Activated CD4-positive, alpha-beta T cell treated with anti-CD3 and anti-CD28 coated beads for 24 hours (primary cell): Measurements from ENCODE around the gene MRPS33.
A peak's percentile ranks its signal among the peaks of the same experiment; 100 is the strongest.
"Not testable (repeated sequence)": the region's sequence is repeated elsewhere in the genome, so short reads cannot be mapped to it uniquely, and the experiment has no call there.

Source experiments
- DNase-seq, 2 donors: peaks; one replicate each; pipeline ENCODE4 v3.0.0-alpha.2; 2020; ENCODE audit warnings: low read depth in 2 of 2

Gene MRPS33

DNA sequence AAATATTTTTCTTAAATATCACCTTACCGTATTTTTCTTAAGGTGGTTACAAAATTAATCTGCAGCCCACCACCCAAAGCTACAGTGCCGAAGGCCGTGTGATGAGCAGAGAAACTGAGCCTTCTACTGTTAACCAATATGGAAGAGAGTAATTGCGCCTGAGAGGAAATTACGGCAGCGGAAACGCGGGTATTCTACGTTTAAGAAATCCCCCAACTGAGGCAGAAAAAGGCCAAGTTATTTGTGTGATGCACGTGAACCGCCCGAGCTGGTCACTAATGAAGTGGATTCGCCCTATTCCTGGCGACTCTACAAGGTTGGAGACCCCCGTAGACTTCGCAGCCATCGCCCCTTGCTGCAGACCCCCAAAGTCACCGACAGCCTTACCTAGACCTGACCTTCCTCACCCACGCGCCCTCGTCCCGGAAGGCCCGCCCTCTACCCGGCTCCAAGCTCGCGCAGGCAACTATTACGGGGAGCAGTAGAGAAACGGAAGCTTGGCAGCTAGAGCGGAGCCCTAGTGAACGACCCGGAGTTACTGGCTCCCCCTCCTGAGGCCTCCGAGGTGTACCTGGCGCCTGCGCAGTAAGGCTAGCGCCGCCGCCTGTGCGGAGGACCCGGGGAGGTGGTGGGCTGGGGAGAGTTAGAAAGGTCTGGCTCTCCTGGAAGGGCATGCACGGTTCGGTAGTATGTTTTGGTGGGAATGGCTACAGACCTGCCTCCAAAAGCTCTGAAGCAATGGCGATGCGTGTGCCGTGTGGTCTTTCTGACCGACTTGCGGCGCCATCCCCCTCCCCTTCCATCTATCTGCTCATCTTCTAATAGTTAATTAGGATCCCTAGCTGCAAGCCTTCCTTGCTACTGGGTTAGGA lies at the start of gene MRPS33:
Gene MRPS33, minus strand, starts transcription at position 429 of the 872 bp plus-strand sequence. CDS start 4,319 bp downstream, outside the sequence.
- DNase-seq = peak; percentile 90 to 92

DNA sequence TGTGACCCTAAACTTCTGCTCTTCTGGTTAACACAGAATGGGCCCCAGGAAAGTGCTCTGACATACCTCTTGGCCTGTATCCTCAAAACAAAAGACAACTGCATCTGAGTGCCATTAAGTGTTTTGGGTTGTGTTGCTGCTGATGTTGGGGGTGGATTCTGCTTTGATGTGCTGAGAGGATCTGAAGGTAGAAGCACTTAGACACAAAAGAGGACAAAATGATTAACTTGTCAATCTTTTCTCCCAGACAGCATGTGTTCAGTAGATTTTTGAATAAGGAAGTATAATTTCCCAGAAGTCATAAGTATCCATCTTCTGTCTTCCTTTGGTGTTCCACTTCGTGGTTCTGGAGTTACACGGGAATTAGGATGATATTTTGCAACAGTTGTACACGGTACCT lies 43.0 kb upstream of the MRPS33 start:
- no peak for DNase-seq

DNA sequence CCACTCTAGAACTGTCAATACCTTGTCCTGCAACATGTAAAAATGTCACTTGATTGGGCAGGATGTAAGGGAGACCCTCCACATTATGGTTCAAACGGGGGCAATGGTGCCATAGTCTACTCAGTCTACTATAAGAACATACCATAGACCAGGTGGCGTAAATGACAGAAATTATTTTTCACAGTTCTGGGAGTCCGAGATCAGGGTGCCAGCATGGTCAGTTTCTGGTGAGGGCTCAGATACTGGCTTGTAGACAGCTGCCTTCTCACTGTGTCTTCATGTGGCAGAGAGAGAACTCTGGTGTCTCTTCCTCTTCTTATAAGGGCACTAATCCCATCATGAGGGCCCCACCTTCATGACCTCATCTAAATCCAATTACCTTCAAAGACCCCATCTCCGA lies 40.4 kb upstream of the MRPS33 start:
- no peak for DNase-seq

DNA sequence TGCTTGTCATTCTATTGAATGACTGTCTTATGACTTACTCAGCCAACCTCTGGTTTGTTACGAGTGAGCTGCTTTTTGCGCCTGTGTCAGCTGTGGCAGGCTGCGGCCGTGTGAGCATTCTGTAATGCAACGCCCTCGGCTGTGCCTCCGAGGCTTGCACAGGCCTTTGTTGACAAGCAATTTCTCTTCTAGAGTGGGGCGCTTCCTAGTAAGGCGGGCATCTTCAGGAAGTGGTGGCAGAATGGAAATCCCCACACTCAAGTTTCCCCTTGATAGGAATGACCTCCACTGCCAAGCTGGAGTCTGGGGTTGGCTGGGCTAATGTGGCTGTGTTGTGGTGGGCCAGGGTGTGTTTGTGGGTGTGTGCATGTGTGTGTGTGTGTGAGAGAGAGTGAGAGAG lies 38.9 kb upstream of the MRPS33 start:
- no peak for DNase-seq

- no peak for DNase-seq
Observed at GRCh38 chr7:141045842-141046620, 31.3 kb upstream of the MRPS33 start.

DNA sequence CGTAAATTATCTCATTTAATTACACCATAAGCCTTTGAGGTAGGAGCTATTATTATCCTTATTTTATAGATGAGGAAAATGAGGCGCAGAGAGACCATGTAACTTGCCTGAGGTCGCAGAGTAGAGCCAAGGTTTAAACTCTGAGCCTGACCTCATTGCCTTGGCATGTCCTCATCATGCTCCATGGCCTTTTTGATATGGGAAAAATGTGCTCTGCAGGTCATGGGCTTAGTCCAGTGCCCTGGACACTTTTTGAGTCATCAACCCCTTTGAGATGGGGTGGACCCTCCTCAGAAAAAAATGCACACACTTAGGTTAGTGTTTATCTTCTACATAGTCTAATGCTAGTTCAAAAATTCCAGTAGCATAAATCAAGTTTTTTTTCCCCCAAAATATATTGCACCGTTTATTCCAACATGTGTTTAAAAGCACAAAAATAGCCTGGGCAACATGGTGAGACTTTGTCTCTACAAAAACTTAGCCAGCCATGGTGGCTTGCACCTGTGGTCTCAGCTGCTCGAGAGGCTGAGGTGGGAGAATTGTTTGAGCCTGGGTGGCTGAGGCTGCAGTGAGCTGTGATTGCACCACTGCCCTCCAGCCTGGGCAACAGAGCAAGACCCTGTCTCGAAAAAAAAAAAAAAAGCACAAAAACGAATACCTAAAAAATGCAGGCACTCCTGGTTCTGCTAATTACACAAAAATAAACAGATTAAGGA lies 30.5 kb upstream of the MRPS33 start:
- no peak for DNase-seq

GRCh38 chr7:141043616-141044015 lies 28.9 kb upstream of the MRPS33 start:
- no peak for DNase-seq

DNA sequence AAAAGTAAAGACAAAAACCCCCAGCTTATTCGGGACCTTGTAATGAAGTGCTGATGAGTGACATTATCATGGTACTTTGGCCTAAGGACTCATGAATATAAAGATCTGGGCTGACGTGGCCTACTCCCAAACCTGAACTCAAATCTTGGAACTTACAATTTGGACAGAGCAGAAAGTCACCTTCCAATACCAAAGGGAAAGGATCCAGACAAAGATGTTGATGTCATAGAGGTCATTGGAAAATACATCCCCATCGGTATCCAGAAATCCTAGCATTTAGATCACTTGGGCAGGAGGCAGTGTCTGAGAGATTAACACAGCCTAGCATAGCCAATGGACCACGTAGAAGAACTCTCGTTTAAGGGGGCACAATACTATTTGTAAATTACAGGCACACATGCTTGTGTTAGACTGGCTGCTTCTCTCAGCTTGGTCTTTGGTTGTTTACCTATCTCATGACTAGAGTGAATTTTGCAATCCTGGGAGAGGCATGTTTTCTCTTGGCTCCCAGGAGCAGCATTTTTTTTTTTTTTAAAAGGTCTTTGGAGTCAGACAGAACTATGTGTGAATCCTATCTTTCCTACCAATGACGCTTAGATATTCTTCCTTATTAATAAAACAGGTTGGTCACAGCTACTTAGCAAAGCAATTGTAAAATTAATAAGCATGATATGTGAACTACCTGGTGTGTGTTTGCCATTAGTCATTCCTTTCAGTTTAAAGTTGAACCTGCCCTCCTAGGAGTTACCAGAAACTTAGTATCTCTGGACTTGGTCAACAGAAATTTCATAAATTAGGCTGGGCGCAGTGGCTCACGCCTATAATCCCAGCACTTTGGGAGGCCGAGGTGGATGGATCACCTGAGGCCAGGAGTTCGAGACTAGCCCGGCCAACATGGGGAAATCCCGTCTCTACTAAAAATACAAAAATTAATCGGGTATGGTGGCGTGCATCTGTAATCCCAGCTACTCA lies 27.8 kb upstream of the MRPS33 start:
- DNase-seq = no peak

DNA sequence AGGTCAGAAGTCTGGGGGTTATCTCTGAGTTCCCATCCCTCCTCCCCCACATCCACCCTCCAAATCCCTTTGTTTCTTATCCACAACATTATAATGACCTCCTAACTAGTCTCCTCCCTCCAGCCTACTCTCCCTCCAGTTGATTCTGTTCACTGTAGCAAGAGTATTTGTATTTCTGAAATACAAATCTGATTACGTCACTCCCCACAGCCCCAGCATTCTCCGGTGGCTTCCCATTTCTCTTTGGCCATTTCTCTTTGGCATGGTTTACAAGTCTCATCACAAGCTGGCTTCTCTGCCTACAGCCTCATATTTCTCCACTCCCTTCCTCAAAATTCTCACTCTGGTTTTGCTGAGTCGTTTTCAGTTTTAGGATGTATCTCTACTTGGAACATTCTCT lies 24.6 kb upstream of the MRPS33 start:
- no peak for DNase-seq

GRCh38 chr7:141038100-141038499 lies 23.3 kb upstream of the MRPS33 start:
- DNase-seq = not testable (repeated sequence)

GRCh38 chr7:141032539-141033323 lies 18.0 kb upstream of the MRPS33 start:
- DNase-seq = not testable (repeated sequence)

DNA sequence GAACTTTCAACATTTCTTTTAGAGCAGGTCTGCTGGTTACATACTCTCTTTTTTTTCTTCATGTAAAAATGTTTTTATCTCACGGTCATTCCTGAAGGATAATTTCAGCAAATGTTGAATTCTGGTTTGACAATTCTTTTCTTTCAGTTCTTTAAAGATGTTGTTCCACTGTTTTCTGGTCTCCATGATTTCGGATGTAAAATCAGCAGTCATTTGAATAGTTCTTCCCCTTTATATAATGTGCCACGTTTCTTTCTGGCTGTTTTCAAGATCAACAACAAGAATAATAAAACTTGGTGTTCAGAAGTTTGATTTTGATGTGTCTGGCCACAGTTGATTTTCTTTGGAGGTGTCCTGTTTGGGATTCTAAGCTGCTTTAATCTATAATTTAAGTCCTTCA lies 14.0 kb upstream of the MRPS33 start:
- DNase-seq = no peak

GRCh38 chr7:141027043-141027442 lies 12.3 kb upstream of the MRPS33 start:
- DNase-seq = no peak

- DNase-seq = no peak
Observed at GRCh38 chr7:141024668-141025067, 9.9 kb upstream of the MRPS33 start.

DNA sequence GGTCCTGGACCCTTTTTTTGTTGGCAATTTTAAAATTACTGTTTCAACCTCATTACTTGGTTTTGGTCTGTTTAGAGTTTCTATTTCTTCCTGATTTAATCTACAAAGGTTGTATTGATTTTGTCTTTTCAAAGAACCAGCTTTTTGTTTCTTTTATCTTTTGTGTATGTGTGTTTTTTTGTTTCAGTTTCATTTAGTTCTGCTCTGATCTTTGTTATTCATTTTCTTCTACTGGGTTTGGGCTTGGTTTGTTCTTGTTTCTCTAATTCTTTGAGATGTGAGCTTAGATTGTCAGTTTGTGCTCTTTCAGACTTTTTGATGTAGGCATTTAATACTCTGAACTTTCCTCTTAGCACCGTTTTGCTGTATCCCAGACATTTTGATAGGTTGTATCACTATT lies 8.5 kb upstream of the MRPS33 start:
- DNase-seq = no peak

DNA sequence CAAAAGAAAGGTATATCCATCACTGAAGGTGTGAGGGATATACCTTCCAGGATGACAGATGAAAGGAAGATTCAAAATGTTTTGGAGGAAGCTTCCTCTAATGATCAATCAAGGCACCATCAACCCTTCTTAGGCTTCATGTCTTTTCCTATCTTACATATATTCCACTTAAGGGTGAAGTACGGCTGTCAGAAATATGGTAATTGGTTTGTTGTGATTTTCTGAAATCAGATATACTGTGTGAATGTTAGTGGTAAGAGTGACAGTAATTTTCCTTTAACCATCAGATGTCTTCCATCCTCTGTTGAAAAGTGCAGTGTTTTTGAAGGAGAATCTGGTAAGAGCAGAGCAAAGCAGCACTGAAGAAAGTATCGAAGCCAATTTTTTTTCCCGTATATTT lies 2.8 kb upstream of the MRPS33 start:
- no peak for DNase-seq

DNA sequence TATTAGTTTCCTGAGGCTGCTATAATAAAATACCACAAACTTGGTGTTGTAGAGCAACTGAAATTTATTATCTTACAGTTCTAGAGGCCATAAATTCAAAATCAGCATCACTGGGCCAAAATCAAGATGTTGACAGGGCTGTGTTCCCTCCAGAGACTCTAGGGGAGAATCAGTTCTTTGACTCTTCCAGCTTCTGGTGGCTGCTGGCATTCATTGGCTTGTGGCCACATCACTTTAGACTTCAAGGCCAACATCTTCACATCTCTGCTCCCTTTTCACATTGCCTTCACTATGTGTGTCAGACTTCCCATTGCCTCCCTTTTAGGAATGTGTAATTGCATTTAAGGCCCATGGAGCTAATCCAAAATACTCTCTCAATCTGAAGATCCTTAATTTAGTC lies 1.6 kb upstream of the MRPS33 start:
- no peak for DNase-seq

- no peak for DNase-seq
Observed at GRCh38 chr7:141014125-141014523, 628 bp downstream of the MRPS33 start.

- DNase-seq = no peak
Observed at GRCh38 chr7:141013345-141013715, 1.4 kb downstream of the MRPS33 start.

- DNase-seq = no peak
Observed at GRCh38 chr7:141012696-141013344, 1.9 kb downstream of the MRPS33 start.
